ENCODE data around the gene SRP9. TPM values are rescaled to one million over a fixed set of nuclear protein-coding genes. Genes with fewer than 3 reads are reported as not detected.

Gene SRP9
- polyA plus RNA-seq, 1 of the 3 experiments (the other 2 are of a cell fraction): 156 TPM

- TF ChIP-seq RXRA (IDR thresholded peaks at IDR 0.05; ENCODE audit: borderline replicate concordance, low read depth): no peak; the same call in 1 of the 2 replicates
- TF ChIP-seq, protein P1, sequence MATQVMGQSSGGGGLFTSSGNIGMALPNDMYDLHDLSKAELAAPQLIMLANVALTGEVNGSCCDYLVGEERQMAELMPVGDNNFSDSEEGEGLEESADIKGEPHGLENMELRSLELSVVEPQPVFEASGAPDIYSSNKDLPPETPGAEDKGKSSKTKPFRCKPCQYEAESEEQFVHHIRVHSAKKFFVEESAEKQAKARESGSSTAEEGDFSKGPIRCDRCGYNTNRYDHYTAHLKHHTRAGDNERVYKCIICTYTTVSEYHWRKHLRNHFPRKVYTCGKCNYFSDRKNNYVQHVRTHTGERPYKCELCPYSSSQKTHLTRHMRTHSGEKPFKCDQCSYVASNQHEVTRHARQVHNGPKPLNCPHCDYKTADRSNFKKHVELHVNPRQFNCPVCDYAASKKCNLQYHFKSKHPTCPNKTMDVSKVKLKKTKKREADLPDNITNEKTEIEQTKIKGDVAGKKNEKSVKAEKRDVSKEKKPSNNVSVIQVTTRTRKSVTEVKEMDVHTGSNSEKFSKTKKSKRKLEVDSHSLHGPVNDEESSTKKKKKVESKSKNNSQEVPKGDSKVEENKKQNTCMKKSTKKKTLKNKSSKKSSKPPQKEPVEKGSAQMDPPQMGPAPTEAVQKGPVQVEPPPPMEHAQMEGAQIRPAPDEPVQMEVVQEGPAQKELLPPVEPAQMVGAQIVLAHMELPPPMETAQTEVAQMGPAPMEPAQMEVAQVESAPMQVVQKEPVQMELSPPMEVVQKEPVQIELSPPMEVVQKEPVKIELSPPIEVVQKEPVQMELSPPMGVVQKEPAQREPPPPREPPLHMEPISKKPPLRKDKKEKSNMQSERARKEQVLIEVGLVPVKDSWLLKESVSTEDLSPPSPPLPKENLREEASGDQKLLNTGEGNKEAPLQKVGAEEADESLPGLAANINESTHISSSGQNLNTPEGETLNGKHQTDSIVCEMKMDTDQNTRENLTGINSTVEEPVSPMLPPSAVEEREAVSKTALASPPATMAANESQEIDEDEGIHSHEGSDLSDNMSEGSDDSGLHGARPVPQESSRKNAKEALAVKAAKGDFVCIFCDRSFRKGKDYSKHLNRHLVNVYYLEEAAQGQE (IDR thresholded peaks at IDR 0.05; ENCODE audit: low read depth, low read length): no peak
- TF ChIP-seq RCOR1 (IDR thresholded peaks at IDR 0.05; ENCODE audit: low read length): no peak
- no peak for TF ChIP-seq YY1 (IDR thresholded peaks at IDR 0.05; ENCODE audit: low read depth)
- no peak for TF ChIP-seq FOXM1 (IDR thresholded peaks at IDR 0.05; ENCODE audit: low read depth)
- no peak; the same call in 1 of the 2 replicates for TF ChIP-seq RAD21 (IDR thresholded peaks at IDR 0.05; ENCODE audit: low read length)
- no peak for TF ChIP-seq MXI1 (IDR thresholded peaks at IDR 0.05; ENCODE audit: low read depth, low read length)
- peak; percentile 34; the same call in 1 of the 2 replicates for TF ChIP-seq TAF1 (IDR thresholded peaks at IDR 0.05; ENCODE audit: borderline replicate concordance, low read depth, low read length)
- no peak for TF ChIP-seq GABPA (IDR thresholded peaks at IDR 0.05; ENCODE audit: low read depth)
Observed at GRCh38 chr1:225746361-225747179, 31.1 kb upstream of the SRP9 start (continued).

- Histone ChIP-seq H3K36me3 (replicated peaks in 1 of 2; ENCODE audit: control insufficient read depth in 1 of 2, insufficient read depth in 2 of 2, low read length in 1 of 2) (no peaks in the 10 kb centered on the region), H2AFZ (ENCODE audit: low read depth) (no peak overlapping the region), H3K9ac (no peak overlapping the region), H3K27me3 (ENCODE audit: insufficient read depth) (no peaks in the 10 kb centered on the region), H3F3A (replicated peaks; ENCODE audit: insufficient read depth) (peaks cover 20% of the 10 kb centered on the region), H3K27ac (ENCODE audit: low read depth in 2 of 2, low read length in 1 of 2) (peak overlapping the region in 1 of 2 experiments; percentile 90; a peak in 2 of 4 replicates), H3K9me3 (no peaks in the 10 kb centered on the region), H3K79me2 (ENCODE audit: insufficient read depth) (no peaks in the 10 kb centered on the region), H3K4me3 (ENCODE audit: low read depth in 2 of 2, low read length in 1 of 2) (no peak overlapping the region), H3K4me1 (ENCODE audit: control insufficient read depth in 1 of 2, insufficient read depth in 2 of 2, low read depth in 1 of 2, low read length in 1 of 2) (peaks cover 11 to 19% of the 10 kb centered on the region in 2 experiments; a peak in 3 of 4 replicates), H4K20me1 (ENCODE audit: insufficient read depth) (no peaks in the 10 kb centered on the region), H3K4me2 (0 out of 2 replicates have a peak overlapping the region, but pooled peaks have one; percentile 97), H3K9me2 (no peaks in the 10 kb centered on the region)
- DNase-seq: no peak
- WGBS (ENCODE audit: low lambda C conversion rate): 96% methylated on average over 7 of the region's 7 CpGs
- POLR2A ChIA-PET: interaction anchor here (0.7 to 1.2 kb wide), 2 partner anchors 25 to 95 kb away, joined by 3 to 4 read pairs; partner anchors contain the start of gene ENAH
- TF ChIP-seq MXI1 (IDR thresholded peaks at IDR 0.05; ENCODE audit: low read depth, low read length) (no peak), RXRA (IDR thresholded peaks at IDR 0.05; ENCODE audit: borderline replicate concordance, low read depth) (no peak), ELF1 (IDR thresholded peaks at IDR 0.05) (no peak), RCOR1 (IDR thresholded peaks at IDR 0.05; ENCODE audit: low read length) (no peak), GATA2 (CRISPR knock-in tag; IDR thresholded peaks at IDR 0.05) (no peak)
- CTCF ChIA-PET: interaction anchor here (0.7 to 3.0 kb wide), 6 partner anchors 11 to 273 kb away, joined by 3 to 9 read pairs (median 4); partner anchors contain the start of gene SRP9
Observed at GRCh38 chr1:225747566-225747965, 30.1 kb upstream of the SRP9 start.

Data from SK-N-SH (cell line).